HepG2 (cell line): ENCODE measurements around the gene MTFP1. TPM values are rescaled to one million over a fixed set of nuclear protein-coding genes. Genes with fewer than 3 reads are reported as not detected.

Experiments used
- CREBL2 ChIP-seq: sonication (generic); formaldehyde crosslinking; IDR thresholded peaks from 2 replicates; pipeline ENCODE4 v1.8.1; 2023; ENCODE audit warnings: missing genetic modification reagents, mild to moderate bottlenecking, borderline replicate concordance
- EHMT2 ChIP-seq: fragments of 200-600 bp; sonication (generic); IDR thresholded peaks from 2 replicates; pipeline ENCODE4 v1.7.0; 2017; ENCODE audit warnings: antibody characterized with exemption, low read depth, low read length, borderline replicate concordance
- ERF ChIP-seq: IDR thresholded peaks from 2 replicates; pipeline ENCODE4 v1.6.1; 2018; ENCODE audit warnings: missing biosample characterization, missing genetic modification reagents
- FOXO1 ChIP-seq: sonication (generic); formaldehyde crosslinking; IDR thresholded peaks from 2 replicates; pipeline ENCODE4 v1.4.0; 2020; ENCODE audit warnings: missing genetic modification reagents
- HNRNPUL1 ChIP-seq: fragments of 200-400 bp; formaldehyde crosslinking; IDR thresholded peaks from 2 replicates; pipeline ENCODE4 v1.6.1; 2017; ENCODE audit warnings: low read depth, mild to moderate bottlenecking, low read length, moderate library complexity
- MLXIP ChIP-seq: sonication (generic); formaldehyde crosslinking; IDR thresholded peaks from 2 replicates; pipeline ENCODE4 v1.9.0; 2021; ENCODE audit warnings: missing genetic modification reagents, borderline replicate concordance
- MYNN ChIP-seq: sonication (generic); formaldehyde crosslinking; IDR thresholded peaks from 2 replicates; pipeline ENCODE4 v1.4.0; 2020; ENCODE audit warnings: mild to moderate bottlenecking, low read depth, missing genetic modification reagents
- TEAD2 ChIP-seq: sonication (generic); formaldehyde crosslinking; IDR thresholded peaks from 2 replicates; pipeline ENCODE4 v1.9.0; 2021; ENCODE audit warnings: missing genetic modification reagents
- YEATS2 ChIP-seq: sonication (generic); formaldehyde crosslinking; IDR thresholded peaks from 2 replicates; pipeline ENCODE4 v1.4.0; 2020; ENCODE audit warnings: missing genetic modification reagents, borderline replicate concordance
- ZBTB21 ChIP-seq: sonication (generic); formaldehyde crosslinking; IDR thresholded peaks from 2 replicates; pipeline ENCODE4 v1.4.0; 2020; ENCODE audit warnings: missing genetic modification reagents
- polyA plus RNA-seq, 8 experiments: library from polyadenylated mRNA; depleted of rRNA in 3 of 8; stranded (reverse) in 7 of 8; unstranded in 1 of 8; fragments of >200 nt; fragmentation: Illumina TruSeq in 4 of 8; extraction: Trizol in 4 of 8; gene quantifications; 2 replicates each; pipeline versions ENCODE4 v1.2.1 to v1.2.3, GENCODE V29; 2011 to 2016; ENCODE audit warnings: low read depth in 4 of 8, missing spikeins in 1 of 8, mixed read lengths in 1 of 8; ENCODE audit not compliant: insufficient read depth in 1 of 8
- total RNA-seq, 5 experiments: library from RNA; depleted of rRNA; stranded (reverse); fragments of >200 nt; fragmentation: Illumina TruSeq; extraction: Trizol; gene quantifications; 2 replicates each; pipeline ENCODE4 v1.2.3, GENCODE V29; 2016; ENCODE audit warnings: low read depth in 1 of 5
- TF ChIP-seq, protein P1 (sequence below): sonication (generic); formaldehyde crosslinking; IDR thresholded peaks from 2 replicates; pipeline ENCODE4 v1.4.0; 2020; ENCODE audit warnings: mild to moderate bottlenecking, missing genetic modification reagents, borderline replicate concordance
- TF ChIP-seq, protein P2 (sequence below): sonication (generic); IDR thresholded peaks from 2 replicates; pipeline ENCODE4 v1.6.1; 2016; ENCODE audit warnings: low read depth, borderline replicate concordance
- TF ChIP-seq, protein P3 (sequence below): sonication (generic); formaldehyde crosslinking; IDR thresholded peaks from 2 replicates; pipeline ENCODE4 v1.4.0; 2020; ENCODE audit warnings: missing genetic modification reagents, borderline replicate concordance
- TF ChIP-seq, protein P4 (sequence below): sonication (generic); formaldehyde crosslinking; IDR thresholded peaks from 2 replicates; pipeline ENCODE4 v1.4.0; 2020; ENCODE audit warnings: missing genetic modification reagents

MTFP1 gene
- total and polyA plus RNA-seq, 2 of the 13 experiments (the other 11 are each of a cell fraction or from before 2014, with no cell fraction given), result 29.5 to 45.6 TPM

DNA sequence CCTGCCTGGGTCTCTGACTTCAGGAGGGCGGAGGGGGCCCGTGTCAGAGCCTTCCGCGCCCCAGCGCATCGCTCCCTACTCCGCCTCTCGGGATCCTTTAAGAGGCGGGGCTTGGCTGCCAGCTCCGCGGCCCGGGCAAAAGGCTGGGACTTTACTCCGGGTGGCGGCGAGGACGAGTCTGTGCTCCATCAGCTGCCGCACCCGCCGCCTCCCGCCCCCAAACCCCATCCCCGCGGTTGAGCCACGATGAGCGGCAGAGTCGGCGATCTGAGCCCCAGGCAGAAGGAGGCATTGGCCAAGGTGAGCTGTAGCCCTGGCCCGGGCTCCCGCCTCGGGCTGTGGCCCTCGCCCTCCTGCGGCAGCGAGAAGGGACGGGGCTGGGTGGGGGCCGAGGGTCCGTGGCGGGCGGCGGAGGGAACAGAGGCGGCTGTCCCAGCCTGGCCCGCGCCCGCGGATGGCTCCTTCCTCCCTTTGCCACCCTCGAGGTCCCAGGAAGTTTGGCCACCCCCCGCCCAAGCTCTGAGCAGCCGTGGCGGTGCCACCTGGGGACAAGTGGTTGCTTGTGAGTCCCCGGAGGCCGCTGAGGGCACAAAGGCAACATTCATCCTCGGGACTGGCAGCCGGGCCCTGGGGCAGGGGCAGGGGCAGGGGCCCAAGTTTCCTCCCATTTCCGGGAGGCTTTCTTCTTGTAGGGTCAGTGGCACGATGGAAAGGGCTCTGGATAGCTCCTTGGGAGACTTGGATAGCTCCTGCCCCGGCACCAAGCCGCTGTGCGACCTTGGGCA is 28.5 kb upstream of the MTFP1 start, which contains the start of gene SEC14L2 (continued):
- TF ChIP-seq CREBL2 (CRISPR knock-in tag) (no peak), TEAD2 (no peak), FOXO1 (CRISPR knock-in tag) (no peak; the same call in 1 of the 2 replicates), YEATS2 (no peak; the same call in 1 of the 2 replicates), ZBTB21 (CRISPR knock-in tag) (no peak), MYNN (no peak), HNRNPUL1 (no peak), ERF (0 out of 2 replicates have a peak, but pooled peaks have one; percentile 18), MLXIP (CRISPR knock-in tag) (no peak), EHMT2 (no peak)
- TF ChIP-seq, protein P1, sequence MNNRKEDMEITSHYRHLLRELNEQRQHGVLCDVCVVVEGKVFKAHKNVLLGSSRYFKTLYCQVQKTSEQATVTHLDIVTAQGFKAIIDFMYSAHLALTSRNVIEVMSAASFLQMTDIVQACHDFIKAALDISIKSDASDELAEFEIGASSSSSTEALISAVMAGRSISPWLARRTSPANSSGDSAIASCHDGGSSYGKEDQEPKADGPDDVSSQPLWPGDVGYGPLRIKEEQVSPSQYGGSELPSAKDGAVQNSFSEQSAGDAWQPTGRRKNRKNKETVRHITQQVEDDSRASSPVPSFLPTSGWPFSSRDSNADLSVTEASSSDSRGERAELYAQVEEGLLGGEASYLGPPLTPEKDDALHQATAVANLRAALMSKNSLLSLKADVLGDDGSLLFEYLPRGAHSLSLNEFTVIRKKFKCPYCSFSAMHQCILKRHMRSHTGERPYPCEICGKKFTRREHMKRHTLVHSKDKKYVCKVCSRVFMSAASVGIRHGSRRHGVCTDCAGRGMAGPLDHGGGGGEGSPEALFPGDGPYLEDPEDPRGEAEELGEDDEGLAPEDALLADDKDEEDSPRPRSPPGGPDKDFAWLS (CRISPR knock-in tag), result no peak
- TF ChIP-seq, protein P2, sequence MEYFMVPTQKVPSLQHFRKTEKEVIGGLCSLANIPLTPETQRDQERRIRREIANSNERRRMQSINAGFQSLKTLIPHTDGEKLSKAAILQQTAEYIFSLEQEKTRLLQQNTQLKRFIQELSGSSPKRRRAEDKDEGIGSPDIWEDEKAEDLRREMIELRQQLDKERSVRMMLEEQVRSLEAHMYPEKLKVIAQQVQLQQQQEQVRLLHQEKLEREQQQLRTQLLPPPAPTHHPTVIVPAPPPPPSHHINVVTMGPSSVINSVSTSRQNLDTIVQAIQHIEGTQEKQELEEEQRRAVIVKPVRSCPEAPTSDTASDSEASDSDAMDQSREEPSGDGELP, result no peak; the same call in 1 of the 2 replicates
- TF ChIP-seq, protein P3, sequence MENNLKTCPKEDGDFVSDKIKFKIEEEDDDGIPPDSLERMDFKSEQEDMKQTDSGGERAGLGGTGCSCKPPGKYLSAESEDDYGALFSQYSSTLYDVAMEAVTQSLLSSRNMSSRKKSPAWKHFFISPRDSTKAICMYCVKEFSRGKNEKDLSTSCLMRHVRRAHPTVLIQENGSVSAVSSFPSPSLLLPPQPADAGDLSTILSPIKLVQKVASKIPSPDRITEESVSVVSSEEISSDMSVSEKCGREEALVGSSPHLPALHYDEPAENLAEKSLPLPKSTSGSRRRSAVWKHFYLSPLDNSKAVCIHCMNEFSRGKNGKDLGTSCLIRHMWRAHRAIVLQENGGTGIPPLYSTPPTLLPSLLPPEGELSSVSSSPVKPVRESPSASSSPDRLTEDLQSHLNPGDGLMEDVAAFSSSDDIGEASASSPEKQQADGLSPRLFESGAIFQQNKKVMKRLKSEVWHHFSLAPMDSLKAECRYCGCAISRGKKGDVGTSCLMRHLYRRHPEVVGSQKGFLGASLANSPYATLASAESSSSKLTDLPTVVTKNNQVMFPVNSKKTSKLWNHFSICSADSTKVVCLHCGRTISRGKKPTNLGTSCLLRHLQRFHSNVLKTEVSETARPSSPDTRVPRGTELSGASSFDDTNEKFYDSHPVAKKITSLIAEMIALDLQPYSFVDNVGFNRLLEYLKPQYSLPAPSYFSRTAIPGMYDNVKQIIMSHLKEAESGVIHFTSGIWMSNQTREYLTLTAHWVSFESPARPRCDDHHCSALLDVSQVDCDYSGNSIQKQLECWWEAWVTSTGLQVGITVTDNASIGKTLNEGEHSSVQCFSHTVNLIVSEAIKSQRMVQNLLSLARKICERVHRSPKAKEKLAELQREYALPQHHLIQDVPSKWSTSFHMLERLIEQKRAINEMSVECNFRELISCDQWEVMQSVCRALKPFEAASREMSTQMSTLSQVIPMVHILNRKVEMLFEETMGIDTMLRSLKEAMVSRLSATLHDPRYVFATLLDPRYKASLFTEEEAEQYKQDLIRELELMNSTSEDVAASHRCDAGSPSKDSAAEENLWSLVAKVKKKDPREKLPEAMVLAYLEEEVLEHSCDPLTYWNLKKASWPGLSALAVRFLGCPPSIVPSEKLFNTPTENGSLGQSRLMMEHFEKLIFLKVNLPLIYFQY, result no peak
- TF ChIP-seq, protein P4, sequence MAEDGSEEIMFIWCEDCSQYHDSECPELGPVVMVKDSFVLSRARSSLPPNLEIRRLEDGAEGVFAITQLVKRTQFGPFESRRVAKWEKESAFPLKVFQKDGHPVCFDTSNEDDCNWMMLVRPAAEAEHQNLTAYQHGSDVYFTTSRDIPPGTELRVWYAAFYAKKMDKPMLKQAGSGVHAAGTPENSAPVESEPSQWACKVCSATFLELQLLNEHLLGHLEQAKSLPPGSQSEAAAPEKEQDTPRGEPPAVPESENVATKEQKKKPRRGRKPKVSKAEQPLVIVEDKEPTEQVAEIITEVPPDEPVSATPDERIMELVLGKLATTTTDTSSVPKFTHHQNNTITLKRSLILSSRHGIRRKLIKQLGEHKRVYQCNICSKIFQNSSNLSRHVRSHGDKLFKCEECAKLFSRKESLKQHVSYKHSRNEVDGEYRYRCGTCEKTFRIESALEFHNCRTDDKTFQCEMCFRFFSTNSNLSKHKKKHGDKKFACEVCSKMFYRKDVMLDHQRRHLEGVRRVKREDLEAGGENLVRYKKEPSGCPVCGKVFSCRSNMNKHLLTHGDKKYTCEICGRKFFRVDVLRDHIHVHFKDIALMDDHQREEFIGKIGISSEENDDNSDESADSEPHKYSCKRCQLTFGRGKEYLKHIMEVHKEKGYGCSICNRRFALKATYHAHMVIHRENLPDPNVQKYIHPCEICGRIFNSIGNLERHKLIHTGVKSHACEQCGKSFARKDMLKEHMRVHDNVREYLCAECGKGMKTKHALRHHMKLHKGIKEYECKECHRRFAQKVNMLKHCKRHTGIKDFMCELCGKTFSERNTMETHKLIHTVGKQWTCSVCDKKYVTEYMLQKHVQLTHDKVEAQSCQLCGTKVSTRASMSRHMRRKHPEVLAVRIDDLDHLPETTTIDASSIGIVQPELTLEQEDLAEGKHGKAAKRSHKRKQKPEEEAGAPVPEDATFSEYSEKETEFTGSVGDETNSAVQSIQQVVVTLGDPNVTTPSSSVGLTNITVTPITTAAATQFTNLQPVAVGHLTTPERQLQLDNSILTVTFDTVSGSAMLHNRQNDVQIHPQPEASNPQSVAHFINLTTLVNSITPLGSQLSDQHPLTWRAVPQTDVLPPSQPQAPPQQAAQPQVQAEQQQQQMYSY (CRISPR knock-in tag), result no peak
